ENCODE data around the gene TTC6. TPM values are rescaled to one million over a fixed set of nuclear protein-coding genes. Genes with fewer than 3 reads are reported as not detected.

The TTC6 gene
- total RNA-seq, 2 experiments from 2014 or later, result not detected

Other genes with a start within 250 kb of the TTC6 start
- not detected for gene FOXA1, start 380 bp upstream of the TTC6 start, total RNA-seq